ACC112 (cell line): ENCODE data around the gene SYTL3.
"Not testable (repeated sequence)": the region's sequence is repeated elsewhere in the genome, so short reads cannot be mapped to it uniquely, and the experiment has no call there.

Experiments
- H2AFZ ChIP-seq: fragments of 200-600 bp; sonication (generic); one replicate; pipeline ENCODE4 v1.6.0; 2017; ENCODE audit warnings: antibody characterized with exemption, low read length; ENCODE audit not compliant: unreplicated experiment
- H3K27ac ChIP-seq: fragments of 200-600 bp; sonication (generic); 2 replicates; pipeline ENCODE4 v1.5.1; 2014; ENCODE audit warnings: low read depth, mild to moderate bottlenecking, antibody characterized with exemption, low read length, moderate library complexity
- H3K27me3 ChIP-seq: fragments of 200-600 bp; sonication (generic); 2 replicates; pipeline ENCODE4 v1.6.1; 2014; ENCODE audit warnings: mild to moderate bottlenecking, antibody characterized with exemption, low read length, moderate library complexity, mixed read lengths; ENCODE audit not compliant: insufficient read depth
- H3K36me3 ChIP-seq: fragments of 200-600 bp; sonication (generic); 2 replicates; pipeline ENCODE4 v1.6.1; 2016; ENCODE audit warnings: mild to moderate bottlenecking, antibody characterized with exemption, low read length, moderate library complexity, mixed read lengths; ENCODE audit not compliant: insufficient read depth
- H3K4me1 ChIP-seq: fragments of 200-600 bp; sonication (generic); one replicate; pipeline ENCODE4 v1.6.1; 2016; ENCODE audit warnings: low read length, mixed read lengths; ENCODE audit not compliant: insufficient read depth, unreplicated experiment, control insufficient read depth
- H3K4me3 ChIP-seq: fragments of 200-600 bp; sonication (generic); 2 replicates; pipeline ENCODE4 v1.5.1; 2014; ENCODE audit warnings: mild to moderate bottlenecking, low read depth, low read length
- H3K79me2 ChIP-seq: fragments of 200-600 bp; sonication (generic); one replicate; pipeline ENCODE4 v1.6.0; 2016; ENCODE audit warnings: low read length; ENCODE audit not compliant: control insufficient read depth, unreplicated experiment, insufficient read depth

Gene SYTL3

DNA sequence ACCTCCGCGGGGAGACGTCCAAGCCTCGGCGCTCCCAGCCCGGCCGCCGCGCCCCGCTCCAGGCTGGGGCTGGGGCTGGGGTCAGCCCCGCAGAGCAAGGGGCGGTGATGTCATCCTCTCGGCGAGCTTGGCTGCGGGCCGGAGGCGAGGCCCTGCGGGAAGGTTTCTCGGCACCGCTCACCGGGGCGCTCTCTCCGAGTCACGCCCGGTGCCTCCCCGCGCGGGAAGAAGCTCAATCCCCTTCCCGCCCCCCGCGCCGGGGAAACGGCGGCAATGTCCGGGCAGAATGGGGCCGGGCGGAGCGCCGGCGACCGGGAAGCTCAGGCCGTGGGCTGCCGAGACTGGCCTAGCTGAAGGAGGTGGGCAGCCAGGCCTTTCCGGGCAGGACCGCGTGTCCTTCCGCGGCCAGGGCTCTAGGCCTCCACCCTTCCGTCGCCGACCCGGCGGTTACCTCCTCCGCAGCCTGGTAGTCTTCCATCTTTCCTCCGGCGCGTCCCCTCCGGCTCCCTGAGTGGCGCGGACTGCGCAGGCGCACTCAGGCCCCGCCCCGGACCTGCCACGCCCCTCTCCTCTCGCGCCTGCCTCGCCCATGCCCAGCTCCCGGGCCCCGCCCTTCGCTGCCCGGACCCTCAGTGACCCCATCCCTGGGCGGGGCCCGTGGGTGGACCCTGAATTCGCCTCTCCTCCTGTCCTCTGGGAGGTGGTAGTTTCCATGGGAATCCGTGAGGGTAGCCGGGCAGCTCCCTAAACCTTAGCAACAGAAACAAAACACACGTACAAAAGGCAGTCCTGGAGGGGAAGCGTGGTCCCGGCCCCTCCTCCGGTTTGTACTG, 5.4 kb upstream of the SYTL3 start, which contains the start of gene DYNLT1:
Gene DYNLT1, minus strand, starts transcription at position 513 of the 833 bp plus-strand sequence. Its CDS starts 35 bp downstream, at position 478.
- Histone ChIP-seq H3K4me1 (peaks cover 36% of the 10 kb centered on the region), H3K27ac (peak within 1 kb of the TSS; percentile 84), H3K27me3 (no peaks in the 10 kb centered on the region), H3K4me3 (peak within 1 kb of the TSS; percentile 92), H3K36me3 (peaks cover 5% of the 10 kb centered on the region; the same call in 1 of the 2 replicates), H2AFZ (no peak within 1 kb of the TSS), H3K79me2 (peaks cover 46% of the 10 kb centered on the region)

DNA sequence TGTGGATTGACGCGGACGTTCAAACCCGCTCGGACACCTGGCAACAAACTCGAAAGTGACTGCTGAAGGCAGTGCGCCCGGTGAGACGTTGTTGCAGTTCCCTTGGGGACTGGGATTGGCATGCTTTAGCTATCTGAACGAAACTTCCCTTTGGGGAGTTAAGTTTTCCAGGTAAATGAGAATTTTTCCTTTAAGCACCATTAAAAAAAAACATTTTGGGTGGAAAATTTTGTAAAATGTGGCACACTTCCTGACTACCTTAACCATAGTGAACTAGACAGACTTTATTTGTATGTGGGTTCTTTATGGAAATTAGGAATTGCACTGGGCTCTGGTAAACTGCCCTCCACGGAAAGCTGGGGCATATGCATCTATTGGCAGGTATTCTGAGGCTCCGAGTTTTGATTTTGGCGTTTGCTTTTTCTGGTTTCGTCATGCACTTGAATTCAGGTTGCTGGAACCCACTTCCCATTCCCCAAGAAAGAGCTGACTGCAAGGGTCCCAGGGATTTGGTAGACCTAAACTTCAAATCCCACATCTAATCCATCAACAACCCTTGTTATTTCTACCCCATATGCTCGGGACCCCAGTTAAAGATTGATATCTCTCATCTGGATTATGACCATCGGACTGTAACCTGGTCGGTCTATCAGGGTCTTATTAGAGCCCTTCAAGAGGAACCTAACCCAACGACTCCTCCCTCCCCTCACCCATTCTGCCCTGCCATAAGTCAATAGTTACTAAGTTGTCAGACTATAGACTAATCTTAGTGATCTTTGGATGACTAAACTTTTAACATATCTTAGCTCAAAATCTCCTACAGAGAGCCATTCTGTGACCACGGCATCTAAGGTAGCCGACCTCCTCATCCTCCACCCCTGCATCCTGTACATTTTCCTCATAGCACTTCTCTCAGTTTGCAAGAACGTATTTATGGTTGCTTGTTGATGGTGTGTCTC, 4.5 kb upstream of the SYTL3 start:
- H3K4me3 ChIP-seq: peak overlapping the region; percentile 92
- H3K79me2 ChIP-seq: peaks cover 37% of the 10 kb centered on the region
- H3K27ac ChIP-seq: peak overlapping the region; percentile 43
- H3K4me1 ChIP-seq: peaks cover 36% of the 10 kb centered on the region
- H3K36me3 ChIP-seq: peaks cover 5% of the 10 kb centered on the region; the same call in 1 of the 2 replicates
- H3K27me3 ChIP-seq: no peaks in the 10 kb centered on the region
- no peak overlapping the region for H2AFZ ChIP-seq

DNA sequence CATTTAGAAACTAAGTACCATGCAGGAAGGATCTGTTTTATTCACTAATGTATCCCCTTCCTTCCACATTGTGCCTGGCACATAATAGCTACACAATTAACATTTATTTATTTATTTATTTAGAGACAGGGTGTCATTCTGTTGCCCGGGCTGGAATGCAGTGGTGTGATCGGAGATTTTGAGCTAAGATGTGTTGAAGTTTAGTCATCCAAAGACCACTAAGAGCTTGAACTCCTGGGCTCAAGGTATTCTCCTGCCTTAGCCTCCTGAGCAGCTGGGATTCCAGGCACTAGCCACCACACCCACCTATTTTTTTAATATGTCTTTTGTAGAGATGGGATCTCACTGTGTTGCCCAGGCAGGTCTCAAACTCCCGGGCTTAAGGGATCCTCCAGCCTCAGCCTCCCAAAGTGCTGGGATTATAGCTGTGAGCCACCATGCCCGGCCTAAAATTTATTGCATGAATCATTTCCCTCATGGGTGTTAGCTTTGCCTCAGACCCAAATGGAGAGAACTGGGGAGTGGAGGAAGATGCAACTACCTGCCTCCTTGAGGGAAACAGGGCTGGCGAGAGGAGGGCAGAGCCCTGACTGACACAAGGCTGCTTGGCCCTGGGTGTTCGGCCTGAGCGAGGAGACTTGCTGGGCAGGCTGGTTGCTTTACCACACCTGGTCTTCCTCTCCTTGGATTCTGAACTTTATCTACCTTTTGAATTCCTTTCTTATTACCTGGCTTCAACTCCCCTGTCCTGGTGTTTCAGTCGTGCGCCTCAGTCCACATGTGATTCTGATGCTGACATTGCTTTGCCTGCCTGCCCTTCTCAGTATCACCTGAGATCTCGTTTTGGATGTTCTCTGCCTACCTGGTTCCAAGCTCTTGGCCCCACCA, 3.6 kb upstream of the SYTL3 start:
- Histone ChIP-seq H3K79me2 (peaks cover 29% of the 10 kb centered on the region), H2AFZ (no peak overlapping the region), H3K27me3 (no peaks in the 10 kb centered on the region), H3K27ac (no peak overlapping the region), H3K4me3 (no peak overlapping the region), H3K4me1 (peaks cover 27% of the 10 kb centered on the region), H3K36me3 (no peaks in the 10 kb centered on the region)

GRCh38 chr6:158647501-158647900, 2.4 kb upstream of the SYTL3 start:
- Histone ChIP-seq H3K4me3 (no peak overlapping the region), H3K4me1 (peaks cover 20% of the 10 kb centered on the region), H2AFZ (no peak overlapping the region), H3K27me3 (no peaks in the 10 kb centered on the region), H3K27ac (no peak overlapping the region), H3K36me3 (no peaks in the 10 kb centered on the region), H3K79me2 (peaks cover 20% of the 10 kb centered on the region)

DNA sequence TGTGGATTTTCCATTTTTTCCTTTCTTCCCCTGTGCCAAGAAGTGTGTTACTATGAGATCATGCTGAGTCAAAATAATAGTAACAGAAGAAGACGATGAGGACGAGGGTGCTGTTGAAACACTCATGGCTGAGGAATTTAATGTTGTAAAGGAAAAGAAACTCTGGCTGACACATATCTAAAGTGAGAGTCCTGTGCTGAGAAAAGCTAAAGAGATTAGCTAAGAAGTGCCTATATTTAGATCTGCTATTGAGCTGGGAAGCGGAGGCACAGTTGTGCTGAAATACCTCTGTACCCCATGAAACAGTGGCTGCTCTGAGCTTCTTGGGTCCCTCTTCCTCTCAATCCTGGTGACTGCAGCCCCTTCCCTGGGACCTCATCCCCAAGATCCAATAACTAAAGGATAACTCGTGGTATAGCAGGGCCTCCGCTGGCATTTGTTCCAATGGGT, 1.1 kb upstream of the SYTL3 start:
- no peaks in the 10 kb centered on the region for H3K36me3 ChIP-seq
- peaks cover 14% of the 10 kb centered on the region for H3K4me1 ChIP-seq
- peaks cover 8% of the 10 kb centered on the region for H3K79me2 ChIP-seq
- peak overlapping the region; percentile 70 for H3K27ac ChIP-seq
- H3K27me3 ChIP-seq: no peaks in the 10 kb centered on the region
- H3K4me3 ChIP-seq: no peak overlapping the region
- H2AFZ ChIP-seq: no peak overlapping the region

GRCh38 chr6:158651981-158652737, 2.3 kb downstream of the SYTL3 start:
- H2AFZ ChIP-seq, H3K36me3 ChIP-seq, H3K79me2 ChIP-seq, H3K27ac ChIP-seq, H3K4me3 ChIP-seq, H3K27me3 ChIP-seq: not testable (repeated sequence)
- peaks cover 32% of the 10 kb centered on the region for H3K4me1 ChIP-seq

- Histone ChIP-seq H2AFZ (peak overlapping the region; percentile 58), H3K4me1 (peaks cover 32% of the 10 kb centered on the region), H3K4me3 (no peak overlapping the region), H3K27ac (peak overlapping the region; percentile 65; the same call in 1 of the 2 replicates), H3K36me3 (no peaks in the 10 kb centered on the region), H3K79me2 (no peaks in the 10 kb centered on the region), H3K27me3 (no peaks in the 10 kb centered on the region)
Measured at GRCh38 chr6:158653577-158654354, 3.9 kb downstream of the SYTL3 start.

DNA sequence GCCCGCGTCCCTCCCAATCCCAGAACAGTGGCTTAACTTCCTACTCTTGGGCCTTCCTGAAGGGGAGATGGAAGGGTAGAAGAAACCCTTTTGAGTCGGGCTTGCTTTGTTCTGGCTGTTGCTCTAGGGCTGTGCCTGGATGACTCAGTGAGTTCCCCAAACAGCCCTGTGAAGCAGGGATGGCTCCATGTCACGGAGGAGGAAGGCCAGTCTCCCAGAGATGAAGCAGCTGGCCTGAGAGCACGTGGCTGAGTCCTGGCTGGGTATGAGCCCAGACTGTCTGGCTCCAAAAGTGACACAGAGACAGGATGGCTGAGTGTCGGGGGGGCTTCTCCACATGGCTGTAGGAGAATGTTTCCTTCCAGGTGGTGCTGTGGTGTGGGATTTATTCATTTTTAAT, 4.6 kb downstream of the SYTL3 start:
- Histone ChIP-seq H3K27ac (peak overlapping the region; percentile 65), H3K4me1 (peaks cover 25% of the 10 kb centered on the region), H3K36me3 (no peaks in the 10 kb centered on the region), H3K4me3 (no peak overlapping the region), H3K27me3 (no peaks in the 10 kb centered on the region), H2AFZ (peak overlapping the region; percentile 58), H3K79me2 (no peaks in the 10 kb centered on the region)

DNA sequence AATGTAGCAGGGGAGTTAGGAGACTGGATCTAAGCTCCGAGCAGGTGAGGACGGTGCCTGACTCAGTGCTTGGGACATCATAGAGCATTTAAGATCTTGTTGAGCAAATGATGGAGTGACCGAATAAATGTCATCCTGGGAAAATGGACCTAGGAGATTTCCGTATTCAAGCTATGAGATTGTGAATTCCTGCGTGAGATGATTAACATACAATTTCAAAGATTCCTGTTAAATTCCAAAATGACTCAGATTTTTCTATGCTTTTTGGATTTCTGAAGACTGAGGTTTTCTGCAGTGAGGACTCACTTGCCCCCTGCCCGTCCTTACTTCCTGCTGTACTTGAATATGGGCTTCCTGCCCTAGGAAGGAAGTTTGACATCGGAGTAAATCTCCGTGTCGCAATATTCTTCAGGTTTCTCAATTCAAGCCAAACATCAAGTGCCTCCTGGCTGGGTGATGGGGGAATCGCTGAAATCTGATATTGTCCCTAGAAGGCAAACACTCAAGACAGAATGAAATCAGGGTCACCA, 5.2 kb downstream of the SYTL3 start:
- Histone ChIP-seq H3K4me1 (peaks cover 23% of the 10 kb centered on the region), H3K27me3 (no peaks in the 10 kb centered on the region), H3K79me2 (no peaks in the 10 kb centered on the region), H2AFZ (peak overlapping the region; percentile 58), H3K36me3 (no peaks in the 10 kb centered on the region), H3K27ac (peak overlapping the region; percentile 65), H3K4me3 (no peak overlapping the region)
